ENCODE data around the gene CC2D1B. TPM values are rescaled to one million over a fixed set of nuclear protein-coding genes. Genes with fewer than 3 reads are reported as not detected.

Gene CC2D1B
- total RNA-seq, 3 donors from 2014 or later, result 25.2 to 33.1 (median 33.1) TPM

DNA sequence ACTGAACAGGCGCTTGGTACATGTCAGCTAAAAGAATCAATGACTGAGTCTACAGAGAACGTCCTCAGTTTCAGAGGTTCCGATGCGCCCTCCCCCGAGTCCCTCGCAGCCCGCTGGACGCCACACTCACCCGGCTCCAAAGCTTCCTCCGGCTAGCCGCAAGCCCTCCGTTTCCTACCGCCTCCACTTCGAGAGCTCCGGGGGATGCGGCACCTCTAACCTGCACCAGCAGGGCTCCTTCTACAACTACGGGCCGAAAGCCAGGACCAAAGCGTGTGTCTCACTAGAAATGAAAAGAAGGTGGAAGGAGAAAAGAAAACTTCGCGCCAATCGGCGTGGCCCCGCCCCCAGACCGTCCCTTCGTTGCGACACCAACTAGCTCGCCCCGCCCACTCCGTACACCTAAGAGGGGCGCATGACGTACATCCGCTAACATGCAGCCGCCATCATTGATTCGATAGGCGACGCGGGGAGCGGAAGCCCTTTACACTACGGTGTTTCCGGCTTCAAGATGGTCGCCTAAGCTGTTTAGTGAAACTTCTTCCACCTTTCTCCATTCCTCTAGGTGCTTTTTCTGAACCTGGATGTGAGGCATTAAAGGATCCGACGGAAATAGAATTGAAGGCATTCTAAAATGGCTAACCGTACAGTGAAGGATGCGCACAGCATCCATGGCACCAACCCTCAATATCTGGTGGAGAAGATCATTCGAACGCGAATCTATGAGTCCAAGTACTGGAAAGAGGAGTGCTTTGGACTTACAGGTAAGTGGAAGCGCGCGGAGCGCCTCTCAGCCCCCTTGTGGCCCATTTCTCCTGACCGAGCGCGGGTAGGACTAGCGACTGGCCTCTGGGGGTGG, 38.3 kb upstream of the CC2D1B start, which contains the start of the genes ORC1 and PRPF38A:
TSS of gene ORC1 (minus strand) at position 308 of the 859 bp plus-strand sequence. CDS start 2,200 bp downstream, outside the sequence.
TSS of gene PRPF38A (plus strand) at position 487 of the 859 bp plus-strand sequence. CDS start at position 635, 148 bp downstream.
- intact Hi-C loops (cut with DNase I; ENCODE audit: low total_unique reads), result no loop called here
- H3K27me3 ChIP-seq, result no peaks in the 10 kb centered on the region
- H3K4me3 ChIP-seq, result peak within 1 kb of the TSS; percentile 76 to 92 (median 90)
- TF ChIP-seq POLR2A (IDR thresholded peaks at IDR 0.05) (peak; percentile 29), POLR2AphosphoS5 (IDR thresholded peaks at IDR 0.05) (peak; percentile 89 to 95 (median 92))
- TF ChIP-seq, protein P1, sequence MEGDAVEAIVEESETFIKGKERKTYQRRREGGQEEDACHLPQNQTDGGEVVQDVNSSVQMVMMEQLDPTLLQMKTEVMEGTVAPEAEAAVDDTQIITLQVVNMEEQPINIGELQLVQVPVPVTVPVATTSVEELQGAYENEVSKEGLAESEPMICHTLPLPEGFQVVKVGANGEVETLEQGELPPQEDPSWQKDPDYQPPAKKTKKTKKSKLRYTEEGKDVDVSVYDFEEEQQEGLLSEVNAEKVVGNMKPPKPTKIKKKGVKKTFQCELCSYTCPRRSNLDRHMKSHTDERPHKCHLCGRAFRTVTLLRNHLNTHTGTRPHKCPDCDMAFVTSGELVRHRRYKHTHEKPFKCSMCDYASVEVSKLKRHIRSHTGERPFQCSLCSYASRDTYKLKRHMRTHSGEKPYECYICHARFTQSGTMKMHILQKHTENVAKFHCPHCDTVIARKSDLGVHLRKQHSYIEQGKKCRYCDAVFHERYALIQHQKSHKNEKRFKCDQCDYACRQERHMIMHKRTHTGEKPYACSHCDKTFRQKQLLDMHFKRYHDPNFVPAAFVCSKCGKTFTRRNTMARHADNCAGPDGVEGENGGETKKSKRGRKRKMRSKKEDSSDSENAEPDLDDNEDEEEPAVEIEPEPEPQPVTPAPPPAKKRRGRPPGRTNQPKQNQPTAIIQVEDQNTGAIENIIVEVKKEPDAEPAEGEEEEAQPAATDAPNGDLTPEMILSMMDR (IDR thresholded peaks at IDR 0.05), result peak; percentile 48 to 82 (median 73)
- H3K36me3 ChIP-seq, result peaks cover 4% of the 10 kb centered on the region
- peak within 1 kb of the TSS; percentile 97 for H3K27ac ChIP-seq
- peak; percentile 96 to 98 for DNase-seq (ENCODE audit: low spot score in 2 of 2)
- H3K9me3 ChIP-seq, result no peaks in the 10 kb centered on the region
- H3K4me1 ChIP-seq, result peaks cover 0 to 14% of the 10 kb centered on the region in 2 donors

DNA sequence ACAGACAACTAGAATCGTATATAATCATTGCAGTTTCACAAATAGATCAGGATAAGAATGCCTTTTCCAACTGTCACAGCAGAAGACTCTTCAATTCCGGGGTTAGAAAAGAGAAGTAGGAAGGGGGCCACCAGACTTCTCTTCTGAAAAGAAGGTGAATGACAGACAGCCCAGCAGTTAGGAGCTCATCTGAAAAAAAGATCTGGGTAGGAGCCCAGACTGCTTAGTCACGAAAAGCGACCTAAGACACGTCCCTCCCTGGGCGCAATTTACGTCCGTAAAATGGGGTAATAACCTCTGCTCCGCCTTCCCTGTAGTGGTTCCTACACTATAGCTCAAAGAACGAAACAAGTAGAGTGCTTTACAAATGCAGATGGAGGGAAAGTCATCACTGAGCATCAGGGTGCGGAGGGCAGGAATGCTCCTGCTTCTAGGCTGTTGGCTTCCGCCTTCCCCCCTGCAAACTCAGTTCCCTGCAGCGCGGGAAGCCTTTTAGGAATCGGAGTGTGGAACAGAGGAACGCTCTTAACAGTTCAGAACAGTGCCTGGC, 37.6 kb upstream of the CC2D1B start:
- H3K4me1 ChIP-seq, result peaks cover 0 to 14% of the 10 kb centered on the region in 2 donors
- peak overlapping the region; percentile 76 to 92 (median 90) for H3K4me3 ChIP-seq
- TF ChIP-seq POLR2A (IDR thresholded peaks at IDR 0.05), result no peak
- TF ChIP-seq POLR2AphosphoS5 (IDR thresholded peaks at IDR 0.05), result no peak
- TF ChIP-seq, protein P1 (IDR thresholded peaks at IDR 0.05), result no peak
- intact Hi-C loops (cut with DNase I; ENCODE audit: low total_unique reads), result no loop called here
- no peaks in the 10 kb centered on the region for H3K27me3 ChIP-seq
- H3K36me3 ChIP-seq, result no peaks in the 10 kb centered on the region
- peak overlapping the region; percentile 97 for H3K27ac ChIP-seq
- DNase-seq (ENCODE audit: low spot score in 2 of 2), result no peak
- H3K9me3 ChIP-seq, result no peaks in the 10 kb centered on the region

DNA sequence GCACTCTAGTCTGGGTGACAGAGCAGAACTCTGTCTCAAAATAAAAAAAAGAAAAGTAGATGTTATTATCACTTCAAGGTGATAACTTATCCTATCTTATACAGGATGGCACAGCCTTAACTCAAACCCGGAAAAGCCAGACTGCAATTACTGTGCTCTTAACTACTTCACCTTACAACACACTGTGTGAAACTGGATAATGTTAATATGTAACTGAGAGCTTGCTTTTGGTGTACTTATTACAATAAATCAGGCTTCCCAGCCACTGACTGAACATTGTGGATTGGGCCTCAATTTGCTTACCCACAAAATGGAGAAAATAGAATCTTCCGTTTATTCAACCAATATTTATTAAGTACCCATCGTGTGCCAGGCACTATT, 36.8 kb upstream of the CC2D1B start:
- TF ChIP-seq POLR2AphosphoS5 (IDR thresholded peaks at IDR 0.05), result no peak
- TF ChIP-seq POLR2A (IDR thresholded peaks at IDR 0.05), result no peak
- TF ChIP-seq, protein P1 (IDR thresholded peaks at IDR 0.05), result no peak
- peaks cover 0 to 14% of the 10 kb centered on the region in 2 donors for H3K4me1 ChIP-seq
- DNase-seq (ENCODE audit: low spot score in 2 of 2), result no peak
- no peaks in the 10 kb centered on the region for H3K36me3 ChIP-seq
- no peak overlapping the region for H3K4me3 ChIP-seq
- intact Hi-C loops (cut with DNase I; ENCODE audit: low total_unique reads), result no loop called here
- H3K27me3 ChIP-seq, result no peaks in the 10 kb centered on the region
- H3K9me3 ChIP-seq, result no peaks in the 10 kb centered on the region
- H3K27ac ChIP-seq, result no peak overlapping the region

DNA sequence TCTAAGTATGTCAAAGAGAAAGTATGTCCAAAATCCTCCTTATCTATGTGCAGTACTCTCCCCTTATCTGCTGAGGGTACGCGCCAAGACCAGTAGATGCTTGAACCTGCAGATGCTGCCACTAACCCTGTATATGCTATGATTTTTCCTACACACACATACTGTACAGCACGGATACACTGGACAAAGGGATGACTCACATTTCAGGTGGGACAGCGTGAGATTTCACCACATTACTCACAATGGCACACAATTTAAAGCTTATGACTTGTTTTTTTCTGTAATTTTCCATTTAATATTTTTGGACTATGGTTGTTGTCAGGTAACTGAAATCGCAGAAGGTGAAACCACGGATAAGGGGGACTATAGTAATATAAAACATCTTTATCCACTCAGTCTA, 34.1 kb upstream of the CC2D1B start:
- H3K9me3 ChIP-seq, result no peaks in the 10 kb centered on the region
- TF ChIP-seq, protein P1 (IDR thresholded peaks at IDR 0.05), result no peak
- no peak for TF ChIP-seq POLR2AphosphoS5 (IDR thresholded peaks at IDR 0.05)
- TF ChIP-seq POLR2A (IDR thresholded peaks at IDR 0.05), result no peak
- no peaks in the 10 kb centered on the region for H3K36me3 ChIP-seq
- intact Hi-C loops (cut with DNase I; ENCODE audit: low total_unique reads), result no loop called here
- no peaks in the 10 kb centered on the region for H3K27me3 ChIP-seq
- H3K4me1 ChIP-seq, result no peaks in the 10 kb centered on the region
- no peak overlapping the region for H3K27ac ChIP-seq
- no peak overlapping the region for H3K4me3 ChIP-seq
- no peak for DNase-seq (ENCODE audit: low spot score in 2 of 2)

DNA sequence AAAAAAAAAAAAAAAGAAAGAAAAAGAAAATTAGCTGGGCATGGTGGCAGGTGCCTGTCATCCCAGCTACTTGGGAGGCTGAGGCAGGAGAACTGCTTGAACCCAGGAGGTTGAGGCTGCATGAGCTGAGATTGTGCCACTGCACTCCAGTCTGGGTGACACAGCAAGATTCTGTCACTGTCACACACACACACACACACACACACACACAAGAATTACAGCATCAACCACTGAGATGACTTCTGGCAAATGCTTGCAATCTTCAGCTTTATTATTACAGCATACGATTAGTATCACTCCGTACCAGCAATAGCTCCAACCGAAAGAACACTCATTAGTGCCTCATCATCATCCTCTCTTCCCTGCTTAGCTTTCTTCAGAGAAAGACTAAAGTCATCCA, 33.6 kb upstream of the CC2D1B start:
- H3K4me1 ChIP-seq, result no peaks in the 10 kb centered on the region
- H3K36me3 ChIP-seq, result no peaks in the 10 kb centered on the region
- TF ChIP-seq, protein P1 (IDR thresholded peaks at IDR 0.05), result no peak
- TF ChIP-seq POLR2AphosphoS5 (IDR thresholded peaks at IDR 0.05) (no peak), POLR2A (IDR thresholded peaks at IDR 0.05) (no peak)
- no peak overlapping the region for H3K4me3 ChIP-seq
- no peak for DNase-seq (ENCODE audit: low spot score in 2 of 2)
- H3K27ac ChIP-seq, result no peak overlapping the region
- intact Hi-C loops (cut with DNase I; ENCODE audit: low total_unique reads), result no loop called here
- no peaks in the 10 kb centered on the region for H3K9me3 ChIP-seq
- H3K27me3 ChIP-seq, result no peaks in the 10 kb centered on the region

Measured in breast epithelium (tissue), 4 donors.